GM20431 (cell line): Measurements from ENCODE around the gene PFKL.

ENCODE experiments used
- in situ Hi-C: fragments of 300-500 bp; cut with MseI, MboI; formaldehyde crosslinking; loops from one replicate; pipeline ENCODE4 v1.15.0; 2020; ENCODE audit warnings: low sequenced_read_pairs; ENCODE audit not compliant: unreplicated experiment

Gene PFKL

GRCh38 chr21:44335266-44336059 is 35.6 kb downstream of the PFKL start:
- in situ Hi-C loops, result loop anchor here (25.0 kb wide), 1 partner anchor 102 kb away; no protein-coding TSS in a partner anchor

GRCh38 chr21:44337449-44337848 is 37.6 kb downstream of the PFKL start:
- in situ Hi-C loops, result loop anchor here (25.0 kb wide), 1 partner anchor 100 kb away; no protein-coding TSS in a partner anchor

- in situ Hi-C loops, result loop anchor here (25.0 kb wide), 1 partner anchor 99 kb away; no protein-coding TSS in a partner anchor
Measured at GRCh38 chr21:44337941-44338895, 38.4 kb downstream of the PFKL start.

DNA sequence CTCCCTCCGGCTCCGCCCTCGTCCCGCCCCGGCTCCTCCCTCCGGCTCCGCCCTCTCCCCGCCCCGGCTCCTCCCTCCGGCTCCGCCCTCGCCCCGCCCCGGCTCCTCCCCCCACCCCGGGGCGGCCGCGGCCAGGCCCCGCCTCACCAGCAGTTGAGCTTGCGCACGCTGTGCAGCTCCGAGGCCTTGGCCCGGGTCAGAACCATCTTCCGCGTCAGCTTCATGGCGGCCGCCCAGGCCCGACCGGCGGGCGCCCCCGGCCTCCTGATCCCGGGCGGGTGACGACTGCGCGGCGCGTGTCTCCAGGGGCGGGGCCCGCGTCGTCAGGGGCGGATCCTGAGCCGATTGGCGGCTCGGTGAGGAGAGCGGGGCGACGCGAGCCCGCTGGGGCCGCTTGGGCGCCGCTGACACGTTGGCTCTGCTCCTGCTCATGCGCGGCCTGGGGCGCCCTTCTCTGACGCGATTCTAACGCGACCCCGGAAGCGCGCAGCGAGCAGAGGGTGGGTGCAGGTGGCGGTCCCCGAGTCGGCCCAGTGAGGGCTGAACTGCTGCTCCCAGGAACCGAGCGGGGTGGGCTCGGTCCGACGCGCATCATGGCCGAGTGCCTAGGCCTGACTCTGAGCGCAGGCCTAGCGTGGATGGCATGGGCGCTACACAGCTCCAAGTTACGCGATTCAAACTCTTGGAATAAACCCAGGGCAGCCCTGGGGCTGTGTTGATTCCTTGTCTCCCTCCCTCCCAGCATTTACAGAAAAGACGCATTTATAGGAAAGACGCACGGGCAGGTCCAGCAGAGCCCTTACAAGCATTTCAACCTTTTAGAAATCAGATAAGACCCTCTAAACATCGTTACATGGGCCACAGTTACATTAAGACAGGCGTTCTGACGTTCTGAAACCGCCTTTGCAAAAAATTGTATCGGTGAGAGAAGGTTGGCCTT is 39.4 kb downstream of the PFKL start, which contains the start of gene CFAP410:
Gene CFAP410, minus strand, starts transcription at position 420 of the 940 bp plus-strand sequence. Its CDS starts 196 bp downstream, at position 224.
- in situ Hi-C loops, result loop anchor here (25.0 kb wide), 1 partner anchor 98 kb away; no protein-coding TSS in a partner anchor

- in situ Hi-C loops, result loop anchor here (25.0 kb wide), 1 partner anchor 95 kb away; no protein-coding TSS in a partner anchor
Measured at GRCh38 chr21:44341726-44342458, 42.0 kb downstream of the PFKL start.

DNA sequence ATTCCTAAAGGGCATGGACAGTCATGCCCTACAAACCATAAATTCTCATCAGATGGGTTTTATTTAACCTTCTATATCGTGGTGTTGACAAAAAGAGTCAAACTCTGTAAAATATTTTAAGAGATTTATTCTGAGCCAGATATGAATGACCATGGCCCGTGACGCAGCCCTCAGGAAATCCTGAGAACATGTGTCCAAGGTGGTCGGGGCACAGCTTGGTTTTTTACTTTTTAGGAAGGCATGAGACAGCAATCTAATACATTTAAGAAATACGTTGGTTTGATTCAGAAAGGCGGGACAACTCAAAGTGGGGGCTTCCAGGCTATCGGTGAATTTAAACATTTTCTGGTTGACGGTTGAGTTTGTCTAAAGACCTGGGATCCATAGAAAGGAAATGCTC is 43.1 kb downstream of the PFKL start:
- in situ Hi-C loops, result loop anchor here (25.0 kb wide), 1 partner anchor 94 kb away; no protein-coding TSS in a partner anchor

GRCh38 chr21:44344541-44345183 is 44.8 kb downstream of the PFKL start:
- in situ Hi-C loops, result loop anchor here (25.0 kb wide), 1 partner anchor 93 kb away; no protein-coding TSS in a partner anchor

- in situ Hi-C loops, result loop anchor here (25.0 kb wide), 1 partner anchor 92 kb away; no protein-coding TSS in a partner anchor
Measured at GRCh38 chr21:44345495-44345894, 45.6 kb downstream of the PFKL start.

DNA sequence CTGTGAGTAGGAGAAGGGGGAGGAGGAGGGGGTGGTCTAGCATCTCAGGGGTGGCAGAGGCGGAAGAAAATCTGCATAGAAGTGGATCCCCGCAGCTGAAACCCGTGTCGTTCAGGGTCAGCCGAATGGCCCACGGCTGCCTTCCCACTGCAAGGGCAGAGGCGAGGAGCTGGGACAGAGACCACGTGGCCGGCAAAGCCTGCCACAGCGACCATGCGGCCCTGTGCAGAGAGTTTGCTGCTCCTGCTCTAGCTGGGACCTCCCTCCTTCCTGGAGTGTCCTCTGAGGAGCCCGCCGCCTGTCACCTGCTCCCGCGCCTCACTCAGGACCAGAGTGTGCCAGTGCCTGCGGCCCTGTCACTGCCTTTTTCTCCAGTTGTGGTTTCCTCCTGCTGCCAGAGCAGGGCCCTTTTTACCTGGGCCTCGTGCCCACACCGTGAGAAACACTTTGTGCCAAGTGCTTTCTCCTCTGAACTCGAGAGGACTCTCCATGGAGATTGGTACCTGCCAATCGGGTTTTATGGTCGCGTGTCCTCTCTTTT is 48.1 kb downstream of the PFKL start:
- in situ Hi-C loops, result loop anchor here (25.0 kb wide), 1 partner anchor 89 kb away; no protein-coding TSS in a partner anchor

GRCh38 chr21:44348861-44349260 is 49.0 kb downstream of the PFKL start:
- in situ Hi-C loops, result loop anchor here (25.0 kb wide), 1 partner anchor 88 kb away; no protein-coding TSS in a partner anchor

DNA sequence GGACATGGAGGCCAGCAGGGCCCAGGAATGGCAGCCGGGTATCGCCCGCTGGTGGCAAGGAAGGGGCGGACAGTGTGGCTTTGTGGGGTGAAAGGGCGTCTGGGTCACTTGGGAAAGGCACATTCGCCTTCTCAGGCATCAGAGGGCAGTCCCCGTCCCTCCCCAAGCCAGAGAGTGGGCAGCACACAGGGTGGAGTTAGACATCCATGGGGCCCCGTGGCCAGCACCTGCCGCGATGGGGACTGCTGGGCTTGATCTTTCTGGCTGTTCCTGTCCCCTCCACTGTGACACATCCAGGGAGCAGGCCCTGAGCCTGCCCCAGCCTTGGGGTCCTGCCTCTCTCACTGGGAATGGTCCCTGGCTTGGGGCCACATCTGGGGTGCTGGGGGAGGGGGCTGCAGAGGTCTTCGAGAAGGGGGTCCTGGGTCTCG is 49.6 kb downstream of the PFKL start:
- in situ Hi-C loops, result loop anchor here (25.0 kb wide), 1 partner anchor 88 kb away; no protein-coding TSS in a partner anchor

GRCh38 chr21:44349847-44350772 is 50.3 kb downstream of the PFKL start:
- in situ Hi-C loops, result loop anchor here (25.0 kb wide), 1 partner anchor 87 kb away; no protein-coding TSS in a partner anchor

DNA sequence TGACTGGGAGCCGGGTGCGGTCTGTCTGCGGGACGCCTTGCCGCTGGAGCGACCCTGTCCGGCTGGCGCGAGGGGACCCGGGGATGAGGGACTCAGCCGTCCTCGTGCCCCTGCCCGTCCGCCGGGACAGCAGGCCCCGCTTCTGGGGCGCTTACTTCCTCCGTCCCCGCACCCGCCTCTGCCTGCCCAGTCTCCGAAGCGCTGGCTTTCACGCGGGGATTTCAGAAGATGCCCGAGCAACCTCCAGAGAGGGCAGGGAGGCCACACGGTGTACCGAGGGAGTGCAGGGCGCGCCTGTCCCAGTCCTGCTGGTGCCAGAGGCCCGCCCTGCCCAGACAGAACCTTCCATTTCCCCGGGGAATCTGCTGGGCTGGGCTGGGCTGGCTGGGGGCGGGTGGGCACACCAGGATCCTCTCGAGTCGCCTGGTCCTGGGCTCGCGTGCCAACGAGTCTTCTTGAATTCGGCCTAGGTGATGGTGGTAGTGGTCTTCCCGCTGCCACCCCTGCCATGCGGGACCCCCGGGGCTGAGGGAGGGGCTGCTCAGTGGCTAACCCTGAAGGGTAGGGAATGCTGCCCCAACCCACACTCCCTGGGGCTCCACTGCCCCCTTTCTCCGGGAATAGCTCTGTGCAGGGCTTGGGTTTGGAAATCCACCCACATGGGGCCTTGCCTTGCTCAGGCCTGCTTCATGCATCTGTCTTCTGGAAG is 51.1 kb downstream of the PFKL start:
- in situ Hi-C loops, result no loop called here

GRCh38 chr21:44351535-44352252 is 51.8 kb downstream of the PFKL start:
- in situ Hi-C loops, result no loop called here

GRCh38 chr21:44352253-44352860 is 52.5 kb downstream of the PFKL start:
- in situ Hi-C loops, result no loop called here
